Urothelium cell line (cell line): ENCODE results near the gene ZNF532.
"Not testable (repeated sequence)": the region's sequence is repeated elsewhere in the genome, so short reads cannot be mapped to it uniquely, and the experiment has no call there.

Source experiments
- DNase-seq: peaks from one replicate; pipeline ENCODE4 v3.0.0; 2011; ENCODE audit warnings: low spot score, mixed read lengths
- FAIRE-seq: peaks from 2 replicates; lab custom pipeline; 2011; peaks lifted over from hg19 to GRCh38; lab: Jason Lieb, UNC

Gene ZNF532, protein sequence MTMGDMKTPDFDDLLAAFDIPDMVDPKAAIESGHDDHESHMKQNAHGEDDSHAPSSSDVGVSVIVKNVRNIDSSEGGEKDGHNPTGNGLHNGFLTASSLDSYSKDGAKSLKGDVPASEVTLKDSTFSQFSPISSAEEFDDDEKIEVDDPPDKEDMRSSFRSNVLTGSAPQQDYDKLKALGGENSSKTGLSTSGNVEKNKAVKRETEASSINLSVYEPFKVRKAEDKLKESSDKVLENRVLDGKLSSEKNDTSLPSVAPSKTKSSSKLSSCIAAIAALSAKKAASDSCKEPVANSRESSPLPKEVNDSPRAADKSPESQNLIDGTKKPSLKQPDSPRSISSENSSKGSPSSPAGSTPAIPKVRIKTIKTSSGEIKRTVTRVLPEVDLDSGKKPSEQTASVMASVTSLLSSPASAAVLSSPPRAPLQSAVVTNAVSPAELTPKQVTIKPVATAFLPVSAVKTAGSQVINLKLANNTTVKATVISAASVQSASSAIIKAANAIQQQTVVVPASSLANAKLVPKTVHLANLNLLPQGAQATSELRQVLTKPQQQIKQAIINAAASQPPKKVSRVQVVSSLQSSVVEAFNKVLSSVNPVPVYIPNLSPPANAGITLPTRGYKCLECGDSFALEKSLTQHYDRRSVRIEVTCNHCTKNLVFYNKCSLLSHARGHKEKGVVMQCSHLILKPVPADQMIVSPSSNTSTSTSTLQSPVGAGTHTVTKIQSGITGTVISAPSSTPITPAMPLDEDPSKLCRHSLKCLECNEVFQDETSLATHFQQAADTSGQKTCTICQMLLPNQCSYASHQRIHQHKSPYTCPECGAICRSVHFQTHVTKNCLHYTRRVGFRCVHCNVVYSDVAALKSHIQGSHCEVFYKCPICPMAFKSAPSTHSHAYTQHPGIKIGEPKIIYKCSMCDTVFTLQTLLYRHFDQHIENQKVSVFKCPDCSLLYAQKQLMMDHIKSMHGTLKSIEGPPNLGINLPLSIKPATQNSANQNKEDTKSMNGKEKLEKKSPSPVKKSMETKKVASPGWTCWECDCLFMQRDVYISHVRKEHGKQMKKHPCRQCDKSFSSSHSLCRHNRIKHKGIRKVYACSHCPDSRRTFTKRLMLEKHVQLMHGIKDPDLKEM (N-terminal part only)

DNA sequence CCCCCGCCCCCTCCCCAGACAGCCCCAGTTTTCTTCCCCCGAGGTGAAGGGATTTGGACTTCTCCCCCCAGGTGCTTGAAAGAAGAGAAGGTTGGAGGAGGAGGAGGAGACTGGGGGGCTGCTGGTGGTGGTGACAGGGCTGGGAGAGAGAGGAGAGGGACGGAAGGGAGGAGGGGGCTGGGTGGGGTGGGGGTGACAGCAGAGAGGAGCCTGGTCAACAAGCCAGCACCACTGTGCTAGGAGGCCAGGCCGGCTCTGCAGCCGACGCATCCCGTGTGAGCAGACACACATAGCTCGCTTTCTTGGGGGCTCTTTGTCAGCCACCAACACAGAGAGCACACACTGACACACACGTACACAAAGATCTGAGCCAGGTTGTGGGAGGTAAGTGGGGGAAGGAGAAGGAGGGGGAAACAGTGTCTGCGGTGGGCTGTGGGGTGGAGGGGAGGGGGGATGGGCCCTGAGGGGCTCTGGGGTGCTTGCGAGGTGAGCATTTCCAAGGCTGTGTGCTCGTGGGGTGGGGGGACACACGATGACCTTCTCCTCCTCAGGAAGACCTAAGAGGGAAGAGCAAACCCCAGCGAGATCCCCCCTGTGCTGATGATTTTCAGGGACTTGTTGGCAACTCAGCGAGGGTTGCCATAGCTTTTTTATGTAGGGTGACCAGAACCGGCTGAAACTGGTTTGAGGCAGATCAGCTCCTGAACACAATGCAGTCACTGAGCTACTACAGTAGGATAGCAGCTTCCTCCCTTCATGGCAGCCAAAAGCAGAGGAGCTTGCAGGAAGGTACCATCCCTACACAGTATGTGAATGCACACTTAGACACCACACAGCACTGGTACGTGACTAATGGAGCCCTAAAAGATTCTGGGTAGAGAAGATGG, at the start of gene ZNF532:
ZNF532 (plus strand) TSS at position 732 of the 887 bp plus-strand sequence. CDS start 53,411 bp downstream, outside the sequence.
- FAIRE-seq (peak; percentile 55), DNase-seq (peak; percentile 60)

DNA sequence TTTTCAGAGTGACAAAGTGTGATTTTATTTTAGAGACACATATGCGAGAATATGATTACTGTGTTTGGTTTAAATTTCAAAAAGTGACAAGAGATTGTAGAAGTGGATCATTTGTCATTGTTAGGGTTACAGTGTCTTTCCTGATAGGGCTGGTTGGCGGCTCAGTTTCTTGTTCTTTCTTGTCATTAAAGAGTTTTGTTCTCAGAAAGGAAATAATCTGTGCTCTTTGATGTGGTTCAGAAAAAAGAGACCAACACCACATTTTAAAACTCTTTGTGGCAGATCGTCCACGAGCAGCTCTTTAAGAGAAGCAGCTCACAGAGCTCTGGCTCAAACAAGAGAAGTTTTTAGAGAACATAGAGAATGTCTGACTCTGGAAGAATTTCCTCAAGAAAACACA, 45.6 kb upstream of the ZNF532 start:
- DNase-seq (no peak), FAIRE-seq (no peak)

DNA sequence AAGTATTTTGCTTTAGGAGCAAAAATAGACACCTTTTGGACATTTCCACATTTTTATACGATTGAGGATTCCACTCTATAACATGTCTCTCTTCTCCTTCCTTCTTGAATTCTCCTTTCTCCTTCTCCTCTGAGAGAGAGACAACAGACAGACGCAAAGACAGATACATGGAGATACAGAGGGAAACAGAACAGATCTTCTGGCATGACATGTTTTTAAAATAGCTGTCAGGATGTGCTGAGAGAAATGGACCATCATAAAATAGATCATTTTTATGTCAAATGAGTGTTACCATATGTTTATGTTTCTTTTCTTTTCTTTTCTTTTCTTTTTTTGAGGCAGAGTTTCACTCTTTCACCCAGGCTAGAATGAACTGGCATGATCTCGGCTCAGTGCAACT, 44.4 kb upstream of the ZNF532 start:
- no peak for DNase-seq
- FAIRE-seq = no peak

DNA sequence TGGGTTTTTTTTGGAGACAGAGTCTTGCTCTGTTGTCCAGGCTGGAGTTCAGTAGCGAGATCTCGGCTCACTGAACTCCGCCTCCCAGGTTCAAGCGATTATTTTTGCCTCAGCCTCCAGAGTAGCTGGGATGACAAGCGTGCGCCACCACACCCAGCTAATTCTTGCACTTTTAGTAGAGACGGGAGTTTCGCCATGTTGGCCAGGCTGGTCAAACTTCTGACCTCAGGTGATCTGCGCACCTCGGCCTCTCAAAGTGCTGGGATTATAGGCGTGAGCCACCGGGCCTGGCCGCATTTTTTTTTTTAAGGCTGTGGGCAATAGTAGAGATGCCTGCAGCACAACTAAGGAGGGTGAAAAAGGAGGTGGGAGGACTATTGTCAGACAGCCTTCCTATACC, 41.7 kb upstream of the ZNF532 start:
- FAIRE-seq (no peak), DNase-seq (no peak)

DNA sequence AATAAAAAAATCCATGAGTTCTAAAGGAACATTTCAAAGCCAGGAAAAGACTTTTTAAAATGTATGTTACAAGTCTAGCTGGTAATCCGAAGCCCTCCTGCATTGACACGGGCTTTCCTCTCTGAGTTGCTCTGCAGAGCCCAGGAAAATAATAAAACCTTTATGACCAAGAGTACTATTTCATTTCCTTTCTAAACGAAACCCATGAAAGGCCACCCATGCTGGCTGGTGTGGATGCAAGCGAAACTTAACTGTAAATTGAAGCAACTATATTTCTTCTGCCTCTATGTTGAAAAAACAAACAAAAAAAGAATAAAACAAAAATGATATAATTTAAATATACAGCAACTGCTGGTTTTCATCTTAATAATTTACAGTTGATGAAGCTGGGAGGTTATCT, 41.3 kb upstream of the ZNF532 start:
- DNase-seq (no peak), FAIRE-seq (no peak)

DNA sequence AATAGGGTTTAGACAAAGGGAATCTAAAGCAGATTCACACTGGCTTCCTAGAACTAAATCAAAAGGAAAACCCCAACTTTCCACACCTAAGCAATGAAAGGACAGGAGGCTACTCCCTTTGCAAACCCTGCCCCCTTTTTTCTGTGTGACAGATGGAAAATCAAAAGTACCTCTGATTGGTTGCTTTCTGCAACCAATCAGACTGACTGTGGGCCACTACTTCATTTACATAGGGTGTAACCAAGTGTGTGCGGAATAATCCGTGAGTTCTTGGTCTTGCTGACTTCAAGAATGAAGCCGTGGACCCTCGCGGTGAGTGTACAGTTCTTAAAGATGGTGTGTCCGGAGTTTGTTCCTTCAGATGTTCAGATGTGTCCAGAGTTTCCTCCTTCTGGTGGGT, 37.8 kb upstream of the ZNF532 start:
- DNase-seq, FAIRE-seq: not testable (repeated sequence)

DNA sequence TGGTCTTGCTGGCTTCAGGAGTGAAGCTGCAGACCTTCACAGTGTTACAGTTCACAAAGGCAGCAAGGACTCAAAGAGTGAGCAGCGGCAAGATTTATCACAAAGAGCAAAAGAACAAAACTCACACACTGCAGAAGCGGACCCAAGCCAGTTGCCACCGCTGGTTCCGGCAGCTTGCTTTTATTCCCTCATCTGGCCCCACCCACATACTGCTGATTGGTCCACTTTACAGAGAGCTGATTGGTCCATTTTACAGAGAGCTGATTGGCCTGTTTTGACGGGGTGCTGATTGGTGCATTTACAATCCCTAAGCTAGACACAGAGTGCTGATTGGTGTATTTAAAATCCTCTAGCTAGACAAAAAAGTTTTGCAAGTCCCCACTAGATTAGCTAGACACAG, 37.2 kb upstream of the ZNF532 start:
- DNase-seq = no peak
- FAIRE-seq = no peak

DNA sequence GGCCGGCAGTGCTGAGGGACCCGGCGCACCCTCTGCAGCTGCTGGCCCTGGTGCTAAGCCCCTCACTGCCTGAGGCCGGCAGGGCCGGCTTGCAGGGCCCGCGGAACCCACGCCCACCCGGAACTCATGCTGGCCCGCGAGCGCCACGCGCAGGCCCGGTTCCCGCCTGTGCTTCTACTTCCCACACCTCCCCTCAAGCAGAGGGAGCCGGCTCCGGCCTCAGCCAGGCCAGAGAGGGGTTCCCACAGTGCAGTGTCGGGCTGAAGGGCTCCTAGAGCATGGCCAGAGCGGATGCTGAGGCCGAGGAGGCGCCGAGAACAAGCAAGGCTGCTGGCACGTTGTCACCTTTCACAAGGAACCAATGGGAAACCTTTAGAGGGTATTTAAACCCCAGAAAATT, 36.8 kb upstream of the ZNF532 start:
- DNase-seq (no peak), FAIRE-seq (no peak)

DNA sequence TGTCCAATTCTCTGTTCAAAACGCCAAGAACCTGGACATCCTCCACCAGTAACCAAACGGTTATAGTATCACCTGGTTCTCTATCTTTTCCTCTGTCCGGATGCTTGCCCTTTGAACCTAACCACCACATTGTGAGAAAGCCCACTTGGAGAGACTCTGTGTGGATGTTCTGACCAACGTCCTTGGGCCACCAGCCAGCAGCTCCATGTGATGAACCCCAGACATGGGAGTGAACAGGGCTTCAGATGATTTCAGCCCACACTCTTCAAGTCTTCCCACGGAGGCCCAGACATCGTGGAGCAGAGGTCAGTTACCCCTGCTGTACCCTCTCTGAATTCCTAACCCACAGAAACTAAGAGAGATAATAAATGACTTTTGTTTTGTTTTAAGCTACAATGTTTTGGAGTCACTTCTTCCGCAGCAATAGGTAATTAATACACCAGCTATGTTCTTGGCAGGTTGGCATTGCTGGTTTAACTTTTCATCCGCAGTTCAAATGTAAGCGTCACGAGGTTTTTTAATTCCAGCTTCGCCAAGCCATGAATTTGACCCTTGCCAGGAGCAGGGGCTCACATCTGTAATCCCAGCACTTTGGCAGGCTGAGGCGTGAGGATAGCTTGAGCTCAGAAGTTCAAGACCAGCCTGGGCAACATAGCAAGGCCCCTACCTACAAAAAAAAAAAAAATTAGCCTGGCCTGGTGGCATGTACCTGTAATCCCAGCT, 36.1 kb upstream of the ZNF532 start:
- FAIRE-seq (no peak), DNase-seq (no peak)

DNA sequence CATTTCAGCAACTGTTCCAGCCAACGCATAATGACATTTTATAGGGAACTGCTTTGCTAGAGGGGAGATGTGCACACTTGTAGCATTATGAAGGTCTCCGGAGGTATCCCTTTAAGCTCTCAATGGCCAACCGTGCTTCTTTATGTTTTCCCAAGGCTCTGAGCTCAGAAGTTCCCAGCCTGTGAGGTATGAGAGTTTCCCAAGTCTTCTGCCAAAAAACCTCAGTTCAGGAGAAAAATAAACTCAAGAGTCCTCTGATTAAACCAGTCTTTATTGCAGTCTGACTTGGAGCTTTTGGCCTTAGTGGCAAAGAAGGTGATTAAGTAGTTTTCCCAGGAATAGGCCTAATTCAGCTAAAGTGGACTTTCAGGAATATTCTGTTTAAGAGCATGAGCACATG, 35.4 kb upstream of the ZNF532 start:
- DNase-seq (no peak), FAIRE-seq (no peak)

DNA sequence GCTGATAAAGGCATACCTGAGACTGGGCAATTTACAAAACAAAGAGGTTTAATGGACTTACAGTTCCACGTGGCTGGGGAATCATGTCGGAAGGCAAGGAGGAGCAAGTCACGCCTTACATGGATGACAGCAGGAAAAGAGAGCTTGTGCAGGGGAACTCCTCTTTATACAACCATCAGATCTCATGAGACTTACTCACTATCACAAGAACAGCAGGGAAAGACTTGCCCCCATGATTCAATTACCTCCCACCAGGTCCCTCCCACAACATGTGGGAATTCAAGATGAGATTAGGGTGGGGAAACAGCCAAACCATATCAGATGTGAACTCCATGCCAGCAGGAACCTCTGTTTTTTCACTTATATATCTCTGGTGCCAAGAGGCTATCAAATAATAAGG, 34.8 kb upstream of the ZNF532 start:
- not testable (repeated sequence) for FAIRE-seq, DNase-seq

DNA sequence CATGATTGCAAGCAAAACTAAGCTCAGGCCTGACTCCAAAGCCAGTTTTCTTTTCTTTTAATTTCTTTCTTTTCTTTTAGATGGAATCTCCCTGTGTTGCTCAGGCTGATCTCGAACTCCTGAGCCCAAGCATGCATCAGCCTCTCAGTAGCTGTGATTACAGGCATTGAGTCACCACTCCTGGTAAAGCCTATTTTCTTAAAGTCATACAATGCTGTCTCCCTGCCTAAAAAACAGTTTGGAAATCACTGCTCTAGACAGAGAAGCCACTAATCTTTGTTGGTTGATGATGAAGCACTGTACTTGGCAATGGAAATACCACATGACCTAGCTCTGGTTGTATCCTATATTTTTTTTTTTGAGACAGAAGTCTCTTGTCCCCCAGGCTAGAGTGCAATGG, 33.1 kb upstream of the ZNF532 start:
- DNase-seq = no peak
- FAIRE-seq = no peak

DNA sequence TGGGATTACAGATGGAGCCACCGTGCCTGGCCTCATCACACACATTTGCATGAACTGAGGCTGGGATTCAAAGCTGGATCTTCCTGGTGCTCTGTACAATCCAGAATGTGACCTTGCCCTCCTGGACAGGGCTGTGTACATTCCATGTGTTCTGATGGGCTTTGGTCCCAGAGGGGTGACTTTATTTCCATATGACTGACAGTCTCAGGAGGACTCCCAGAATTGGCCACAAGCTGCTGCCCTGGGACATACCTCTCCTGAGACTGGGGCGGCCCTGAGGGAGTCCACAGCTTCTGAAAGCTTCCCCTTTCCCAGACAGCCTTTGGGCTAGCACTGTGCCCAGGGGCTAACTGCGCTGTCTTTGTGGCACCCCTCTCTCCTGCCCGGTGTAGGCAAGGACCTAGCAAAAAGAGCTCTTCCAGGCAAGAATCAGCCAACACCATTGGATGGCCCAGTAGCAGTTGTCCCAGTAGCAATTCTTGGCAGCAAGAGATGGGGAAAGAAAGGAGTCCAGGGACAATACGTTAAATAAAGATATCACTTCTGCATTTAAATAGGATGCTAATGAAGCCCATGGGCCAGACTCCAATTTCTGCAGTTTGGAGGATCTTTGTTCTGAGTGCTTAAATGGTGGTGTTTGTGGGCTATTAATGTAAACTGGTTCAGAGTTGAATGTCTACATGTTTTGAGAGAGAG, 26.4 kb upstream of the ZNF532 start:
- FAIRE-seq (no peak), DNase-seq (no peak)

DNA sequence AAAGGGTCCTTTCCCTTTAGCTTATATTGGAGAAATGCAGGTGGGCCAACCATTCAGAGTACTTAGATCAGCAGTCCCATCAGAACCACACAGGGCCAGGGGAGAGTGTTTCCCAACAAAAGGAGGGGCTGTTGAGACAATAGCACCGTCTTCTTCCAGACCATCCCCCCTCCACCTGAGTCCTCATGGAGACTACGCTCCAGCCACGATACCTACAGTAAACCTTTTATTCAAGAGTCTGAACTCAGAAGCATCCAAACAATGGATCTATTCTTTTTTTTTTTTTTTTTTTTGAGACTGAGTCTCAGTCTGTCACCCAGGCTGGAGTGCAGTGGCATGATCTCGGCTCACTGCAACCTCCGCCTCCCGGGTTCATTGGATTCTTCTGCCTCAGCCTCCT, 25.7 kb upstream of the ZNF532 start:
- FAIRE-seq = no peak
- DNase-seq = peak; percentile 35

DNA sequence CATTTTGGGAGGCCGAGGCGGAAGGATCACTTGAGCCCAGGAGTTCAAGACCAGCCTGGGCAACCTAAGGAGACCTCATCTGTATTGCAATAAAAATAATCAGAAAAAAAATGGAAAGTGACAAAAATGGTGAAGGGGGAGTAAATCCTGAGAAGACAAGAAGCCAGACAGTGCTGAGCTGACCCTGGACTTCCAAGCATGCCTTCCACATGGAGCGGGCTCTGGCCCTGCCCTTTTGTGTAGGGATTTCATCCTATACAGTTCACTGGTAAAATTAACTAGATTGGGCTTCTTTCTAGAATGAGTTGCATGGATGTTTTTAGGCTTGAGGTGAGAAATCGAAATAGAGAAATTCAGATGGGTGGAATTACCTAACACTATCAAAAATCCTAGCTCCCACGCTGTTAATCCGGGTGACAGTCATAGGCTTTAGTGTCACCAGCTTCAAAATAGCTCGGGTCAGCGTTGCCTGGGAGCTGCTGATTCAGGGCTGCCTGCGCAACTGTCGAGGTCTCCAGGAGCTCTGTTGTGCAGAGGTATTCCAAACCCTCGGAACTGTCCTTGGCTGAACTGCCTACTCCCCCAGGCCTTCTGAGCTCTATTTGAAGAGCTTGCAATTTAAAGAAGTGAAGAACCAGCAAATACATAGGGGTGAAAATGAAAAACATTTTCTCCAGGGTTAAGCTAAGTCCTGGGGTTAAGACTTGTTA, 21.5 kb upstream of the ZNF532 start:
- no peak for DNase-seq
- FAIRE-seq = no peak

DNA sequence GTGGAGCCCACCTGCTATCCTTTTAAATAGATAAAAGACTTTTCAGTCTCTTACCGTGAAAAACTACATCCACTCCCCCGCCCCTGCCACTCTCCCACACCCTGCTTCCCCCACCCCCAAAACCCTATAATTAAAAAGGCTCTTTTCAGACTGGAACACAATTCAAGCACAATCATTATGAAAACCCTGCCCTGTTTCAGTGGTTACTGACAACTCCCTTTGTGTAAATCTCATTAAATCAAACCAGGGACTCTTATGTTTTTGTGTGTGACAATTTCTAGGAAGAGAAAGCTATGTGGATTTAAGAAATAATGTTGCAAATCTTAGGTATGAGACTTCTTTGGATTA, 21.0 kb upstream of the ZNF532 start:
- no peak for FAIRE-seq
- no peak for DNase-seq

DNA sequence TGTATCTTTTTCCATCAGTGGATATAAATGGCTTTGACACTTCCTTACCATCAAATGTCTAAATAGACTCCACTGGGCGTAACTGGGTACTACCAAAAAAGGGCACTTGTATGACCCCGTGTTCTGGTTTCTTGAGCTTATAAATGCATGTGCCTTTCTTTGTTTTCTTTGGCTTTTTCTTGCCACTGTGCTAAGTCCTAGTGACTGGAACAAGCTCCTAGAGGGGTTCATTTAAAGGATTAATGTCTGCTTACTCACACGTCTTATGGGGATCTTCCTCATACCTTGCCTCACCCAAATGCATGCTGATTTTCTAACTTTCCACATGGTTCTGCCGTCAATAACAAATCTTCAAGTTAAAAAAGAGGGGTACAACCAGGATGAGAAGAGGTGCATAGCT, 19.8 kb upstream of the ZNF532 start:
- FAIRE-seq (no peak), DNase-seq (no peak)

DNA sequence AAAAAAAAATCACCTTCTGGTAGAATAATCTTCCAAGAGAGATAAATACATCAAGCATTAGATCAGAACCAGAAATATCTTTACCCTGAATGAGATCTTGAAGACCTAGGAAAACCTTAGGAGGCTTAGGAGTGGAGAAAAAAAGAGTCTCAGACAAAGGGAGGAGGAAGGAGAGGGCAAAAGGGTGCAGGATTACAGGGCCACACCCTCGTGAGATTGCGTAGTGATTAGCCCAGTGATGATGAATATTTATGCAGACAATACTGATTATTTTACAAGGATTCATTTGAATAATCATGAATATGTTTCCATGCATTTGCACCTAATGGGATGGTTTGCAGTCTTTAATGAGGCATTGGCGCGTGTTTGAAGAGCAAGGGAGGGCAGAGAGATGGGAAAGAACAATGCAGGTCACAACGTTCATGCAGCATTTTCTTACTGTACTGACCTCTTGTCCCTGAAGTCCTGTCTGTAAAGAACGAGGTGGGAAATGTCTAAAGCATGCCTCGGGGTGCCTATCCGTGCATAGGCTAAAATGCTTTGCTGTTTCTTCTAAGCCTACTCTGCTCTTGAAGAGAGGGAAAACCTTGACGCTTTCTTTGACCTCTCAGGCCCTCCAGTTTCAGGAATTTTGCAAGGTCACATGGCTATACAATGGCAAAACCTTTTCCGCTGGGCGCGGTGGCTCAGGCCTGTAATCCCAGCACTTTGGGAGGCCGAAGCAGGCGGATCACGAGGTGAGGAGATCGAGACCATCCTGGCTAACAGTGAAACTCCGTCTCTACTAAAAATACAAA, 18.6 kb upstream of the ZNF532 start:
- DNase-seq (no peak), FAIRE-seq (no peak)
